ENCODE data around the gene FNDC3B.

GRCh38 chr3:172145031-172145686 lies 105.8 kb downstream of the FNDC3B start:
- TF ChIP-seq MAFK (IDR thresholded peaks at IDR 0.05; ENCODE audit: partially characterized antibody) (no peak), NPAS2 (CRISPR knock-in tag; IDR thresholded peaks at IDR 0.05; ENCODE audit: borderline replicate concordance) (no peak), CBX2 (IDR thresholded peaks at IDR 0.05; ENCODE audit: borderline replicate concordance, low read depth) (no peak)

Measured in A549 (cell line).